HepG2 (cell line): ENCODE results near the gene FCHSD1. TPM values are rescaled to one million over a fixed set of nuclear protein-coding genes. Genes with fewer than 3 reads are reported as not detected.

ENCODE experiments used
- ATAC-seq: fragments of 200-7000 bp; cut with Tn5 transposase; 3 replicates; pipeline ENCODE4 v1.9.1; 2020; ENCODE audit warnings: mild to moderate bottlenecking, moderate library complexity
- BruUV-seq: library from RNA; stranded (reverse); fragments of 400-500 nt; replicated peaks from 2 replicates; lab custom pipeline; 2021; lab: Mats Ljungman, UMichigan
- CTCF ChIA-PET: fragments of 300-600 bp; formaldehyde crosslinking; extraction: SDS; loops from one replicate; lab custom pipeline; 2021; ENCODE audit warnings: low total read pairs, inconsistent platforms, low intra/inter-chr PET ratio; lab: Yijun Ruan, JAX
- POLR2A ChIA-PET: fragments of 350-600 bp; sonication (Branson Sonifier 250); formaldehyde crosslinking; loops from one replicate; lab custom pipeline; 2020; ENCODE audit warnings: antibody characterized with exemption, inconsistent platforms; lab: Yijun Ruan, JAX
- DNase-seq: peaks from one replicate; pipeline ENCODE4 v3.0.0-alpha.2; 2015; ENCODE audit warnings: low spot score
- FAIRE-seq: peaks from 3 replicates; lab custom pipeline; 2011; peaks lifted over from hg19 to GRCh38; lab: Jason Lieb, UNC
- H2AFZ ChIP-seq: one replicate; pipeline ENCODE4 v1.6.1; 2011; ENCODE audit warnings: low read length, inconsistent platforms
- H3K27ac ChIP-seq: fragments of 300-600 bp; 3 replicates; pipeline ENCODE4 v1.8.0; 2011; ENCODE audit warnings: mixed run types, mild to moderate bottlenecking, mixed read lengths, low read length, inconsistent platforms; ENCODE audit not compliant: insufficient read depth; ENCODE audit errors: extremely low read length
- H3K27me3 ChIP-seq, 2 experiments: fragments of 200-600 bp in 1 of 2; 2 replicates in 1 of 2; 3 replicates in 1 of 2; pipeline versions ENCODE4 v1.6.0 to v1.8.0; 2011; ENCODE audit warnings: low read length in 2 of 2, mild to moderate bottlenecking in 2 of 2, moderate library complexity in 2 of 2, inconsistent platforms in 1 of 2; ENCODE audit not compliant: insufficient read depth in 2 of 2, control insufficient read depth in 1 of 2
- H3K36me3 ChIP-seq, 2 experiments: fragments of 200-600 bp in 1 of 2; replicated peaks in 1 of 2; 2 replicates in 1 of 2; 3 replicates in 1 of 2; pipeline versions ENCODE4 v1.5.1 to v1.8.0; 2011; ENCODE audit warnings: low read length in 2 of 2, inconsistent platforms in 1 of 2; ENCODE audit not compliant: insufficient read depth in 2 of 2, control insufficient read depth in 1 of 2
- H3K4me1 ChIP-seq: 2 replicates; pipeline ENCODE4 v1.5.1; 2012; ENCODE audit warnings: low read length, inconsistent platforms; ENCODE audit not compliant: insufficient read depth
- H3K4me2 ChIP-seq: 2 replicates; pipeline ENCODE4 v1.6.0; 2011; ENCODE audit warnings: low read depth, low read length, inconsistent platforms
- H3K4me3 ChIP-seq, 3 experiments: fragments of 200-600 bp in 1 of 3; sonication (generic), shearing (Covaris generic) in 1 of 3; replicated peaks in 1 of 3; 2 replicates each; pipeline ENCODE4 v1.5.1; 2011 to 2016; ENCODE audit warnings: low read length in 3 of 3, inconsistent platforms in 2 of 3, low read depth in 2 of 3, mild to moderate bottlenecking in 2 of 3, control low read depth in 1 of 3, mixed read lengths in 1 of 3; ENCODE audit not compliant: insufficient read depth in 1 of 3
- H3K79me2 ChIP-seq: one replicate; pipeline ENCODE4 v1.6.1; 2011; ENCODE audit warnings: low read length, inconsistent platforms; ENCODE audit not compliant: insufficient read depth
- H3K9ac ChIP-seq: 2 replicates; pipeline ENCODE4 v1.6.0; 2011; ENCODE audit warnings: mild to moderate bottlenecking, low read depth, low read length, inconsistent platforms; ENCODE audit not compliant: insufficient read depth
- H3K9me3 ChIP-seq: 2 replicates; pipeline ENCODE4 v1.5.1; 2012; ENCODE audit warnings: mild to moderate bottlenecking, low read length
- H4K20me1 ChIP-seq: 2 replicates; pipeline ENCODE4 v1.6.0; 2011; ENCODE audit warnings: inconsistent platforms, mild to moderate bottlenecking, low read length, moderate library complexity; ENCODE audit not compliant: insufficient read depth
- HBP1 ChIP-seq: IDR thresholded peaks from 2 replicates; pipeline ENCODE4 v1.6.1; 2016; ENCODE audit warnings: low read depth, control low read depth
- HDAC1 ChIP-seq: sonication (generic); formaldehyde crosslinking; IDR thresholded peaks from 2 replicates; pipeline ENCODE4 v1.5.1; 2020; ENCODE audit warnings: mild to moderate bottlenecking, missing genetic modification reagents
- HNRNPL ChIP-seq: fragments of 200-400 bp; formaldehyde crosslinking; IDR thresholded peaks from 2 replicates; pipeline ENCODE4 v1.6.1; 2017; ENCODE audit warnings: mild to moderate bottlenecking, low read depth, low read length
- HOXA7 ChIP-seq: sonication (generic); formaldehyde crosslinking; IDR thresholded peaks from 2 replicates; pipeline ENCODE4 v1.8.1; 2022; ENCODE audit warnings: mild to moderate bottlenecking, missing genetic modification reagents, moderate library complexity
- IKZF5 ChIP-seq: IDR thresholded peaks from 2 replicates; pipeline ENCODE4 v1.6.1; 2018; ENCODE audit warnings: missing genetic modification reagents, mild to moderate bottlenecking, missing compliant biosample characterization
- KLF15 ChIP-seq: sonication (generic); formaldehyde crosslinking; IDR thresholded peaks from 2 replicates; pipeline ENCODE4 v1.8.1; 2023; ENCODE audit warnings: borderline replicate concordance, mild to moderate bottlenecking, inconsistent platforms, missing genetic modification reagents, mixed read lengths
- KLF16 ChIP-seq, 2 experiments: sonication (generic) in 1 of 2; formaldehyde crosslinking in 1 of 2; IDR thresholded peaks; 2 replicates each; pipeline versions ENCODE4 v1.6.1 to v1.8.0; 2016 to 2023; ENCODE audit warnings: missing genetic modification reagents in 2 of 2, missing compliant biosample characterization in 1 of 2
- KMT2B ChIP-seq: IDR thresholded peaks from 2 replicates; pipeline ENCODE4 v1.6.1; 2016; ENCODE audit warnings: missing genetic modification reagents, missing compliant biosample characterization
- RXRA ChIP-seq: sonication (generic); formaldehyde crosslinking; IDR thresholded peaks from 2 replicates; pipeline ENCODE4 v1.5.1; 2020; ENCODE audit warnings: missing genetic modification reagents
- THAP9 ChIP-seq: sonication (generic); formaldehyde crosslinking; IDR thresholded peaks from 2 replicates; pipeline ENCODE4; 2020; ENCODE audit warnings: missing genetic modification reagents, mild to moderate bottlenecking, borderline replicate concordance
- ZNF280B ChIP-seq: sonication (generic); formaldehyde crosslinking; IDR thresholded peaks from 2 replicates; pipeline ENCODE4 v1.5.0; 2020; ENCODE audit warnings: missing genetic modification reagents, mild to moderate bottlenecking, borderline replicate concordance
- ZNF546 ChIP-seq: sonication (generic); formaldehyde crosslinking; conservative IDR thresholded peaks from 2 replicates; pipeline ENCODE4 v1.8.1; 2023; ENCODE audit warnings: mild to moderate bottlenecking, missing genetic modification reagents
- WGBS: methylation state at CpG from one replicate; pipeline ENCODE4 v1.1.6; 2017; ENCODE audit warnings: low lambda C conversion rate; 5-methylcytosine and 5-hydroxymethylcytosine counted together
- in situ Hi-C: cut with HindIII; loops from 2 replicates; pipeline ENCODE4 v1.10.0; 2017; ENCODE audit warnings: low pct_unique_long_range_greater_than_20kb; ENCODE audit not compliant: extremely low pct_ligation_motif_present
- intact Hi-C: fragments of 100-400 bp; cut with micrococcal nuclease; formaldehyde crosslinking; loops from one replicate; pipeline ENCODE4 v1.10.0; 2022; ENCODE audit not compliant: unreplicated experiment
- polyA plus RNA-seq, 8 experiments: library from polyadenylated mRNA; depleted of rRNA in 3 of 8; stranded (reverse) in 7 of 8; unstranded in 1 of 8; fragments of >200 nt; fragmentation: Illumina TruSeq in 4 of 8; extraction: Trizol in 4 of 8; gene quantifications; 2 replicates each; pipeline versions ENCODE4 v1.2.1 to v1.2.3, GENCODE V29; 2011 to 2016; ENCODE audit warnings: low read depth in 4 of 8, missing spikeins in 1 of 8, mixed read lengths in 1 of 8; ENCODE audit not compliant: insufficient read depth in 1 of 8
- total RNA-seq, 5 experiments: library from RNA; depleted of rRNA; stranded (reverse); fragments of >200 nt; fragmentation: Illumina TruSeq; extraction: Trizol; gene quantifications; 2 replicates each; pipeline ENCODE4 v1.2.3, GENCODE V29; 2016; ENCODE audit warnings: low read depth in 1 of 5

Gene FCHSD1
- total and polyA plus RNA-seq, 2 of the 13 experiments (the other 11 are each of a cell fraction or from before 2014, with no cell fraction given), result 5.5 to 15.4 TPM

- TF ChIP-seq ZNF280B, result peak; percentile 65; the same call in 1 of the 2 replicates
Observed at GRCh38 chr5:141618804-141619554, 32.2 kb downstream of the FCHSD1 start, which contains the start of gene DIAPH1 (continued).

- Histone ChIP-seq H3K4me2 (peak overlapping the region; percentile 74), H3K27me3 (no peaks in the 10 kb centered on the region), H3K4me1 (peaks cover 53% of the 10 kb centered on the region), H3K36me3 (peaks cover 6 to 15% of the 10 kb centered on the region in 2 experiments), H3K27ac (peak overlapping the region; percentile 87), H4K20me1 (no peaks in the 10 kb centered on the region), H2AFZ (no peak overlapping the region), H3K4me3 (peak overlapping the region; percentile 84 to 95 (median 88)), H3K9me3 (no peaks in the 10 kb centered on the region), H3K9ac (peak overlapping the region; percentile 83), H3K79me2 (peaks cover 44% of the 10 kb centered on the region)
- under 1% methylated on average over 31 of the region's 36 CpGs for WGBS
- BruUV-seq, result no TSS peak
- intact Hi-C loops, result no loop called here
- peak; percentile 63 for DNase-seq
- in situ Hi-C loops, result no loop called here
- ATAC-seq, result peak; percentile 62
- ChIA-PET CTCF (interaction anchor here (0.7 to 3.0 kb wide), 4 partner anchors 19 to 54 kb away, joined by 5 to 67 read pairs (median 6); partner anchors contain the start of genes HDAC3 and RELL2), POLR2A (interaction anchor here (0.9 to 3.5 kb wide), 13 partner anchors 9 to 298 kb away, joined by 3 to 53 read pairs (median 6); partner anchors contain the start of genes FCHSD1, HDAC3, RELL2 and TAF7)
- peak; percentile 75 for FAIRE-seq
- no peak for TF ChIP-seq RXRA (CRISPR knock-in tag)
- 0 out of 4 replicates have a peak, but pooled peaks of 1 of the 2 experiments have one; percentile 21 for TF ChIP-seq KLF16 (CRISPR knock-in tag; IDR thresholded peaks at IDR 0.05)
- TF ChIP-seq HOXA7 (CRISPR knock-in tag), result 0 out of 2 replicates have a peak, but pooled peaks have one; percentile 38
- TF ChIP-seq HNRNPL, result no peak
- TF ChIP-seq KLF15 (CRISPR knock-in tag), result no peak
- TF ChIP-seq HDAC1, result peak; percentile 50
- 0 out of 2 replicates have a peak, but pooled peaks have one; percentile 4 for TF ChIP-seq ZNF546 (CRISPR knock-in tag)
- 0 out of 2 replicates have a peak, but pooled peaks have one; percentile 31 for TF ChIP-seq IKZF5 (CRISPR knock-in tag)
- no peak for TF ChIP-seq THAP9
- TF ChIP-seq HBP1 (CRISPR knock-in tag), result 0 out of 2 replicates have a peak, but pooled peaks have one; percentile 44
- TF ChIP-seq KMT2B (CRISPR knock-in tag), result 0 out of 2 replicates have a peak, but pooled peaks have one; percentile 51
Observed at GRCh38 chr5:141618030-141618803, 33.0 kb downstream of the FCHSD1 start.
